ENCODE data around the gene SASH1. TPM values are rescaled to one million over a fixed set of nuclear protein-coding genes. Genes with fewer than 3 reads are reported as not detected.
"Not testable (repeated sequence)": the region's sequence is repeated elsewhere in the genome, so short reads cannot be mapped to it uniquely, and the experiment has no call there.

The SASH1 gene
- polyA plus RNA-seq, 4 donors: 29.4 to 32.6 (median 31.1) TPM

DNA sequence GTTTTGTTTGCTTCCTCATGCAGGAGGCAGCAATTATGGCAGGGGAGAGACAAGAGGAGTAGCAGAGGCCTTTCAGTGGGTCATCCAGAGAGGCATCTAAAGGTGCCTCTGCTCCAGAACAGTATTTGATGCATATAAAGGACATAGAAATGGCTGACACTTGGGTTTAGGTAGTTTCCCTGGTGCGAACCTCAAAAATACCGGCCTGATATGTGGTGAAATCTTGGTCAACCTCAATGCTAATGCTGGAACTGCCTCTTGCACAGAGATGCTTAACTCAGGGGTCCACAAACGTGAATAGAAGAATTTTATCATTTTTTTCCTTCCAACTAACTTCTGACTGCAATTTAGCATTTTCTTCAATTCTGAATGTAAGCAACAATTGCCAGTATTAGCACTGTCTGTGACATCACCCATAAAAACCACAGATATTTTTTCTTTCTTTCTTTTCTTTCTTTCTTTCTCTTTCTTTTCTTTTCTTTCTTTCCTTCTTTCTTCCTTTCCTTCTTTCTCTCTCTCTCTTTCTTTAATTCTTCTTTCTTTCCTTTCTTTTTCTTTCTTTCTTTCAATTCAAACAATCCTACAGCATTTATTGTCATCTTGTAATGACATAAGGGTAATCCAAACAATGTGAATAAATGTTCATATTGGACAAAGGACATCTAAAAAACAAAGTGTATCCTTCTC, 224.2 kb downstream of the SASH1 start:
- no peak for DNase-seq (ENCODE audit: low read depth in 4 of 4, low spot score in 3 of 4)

DNA sequence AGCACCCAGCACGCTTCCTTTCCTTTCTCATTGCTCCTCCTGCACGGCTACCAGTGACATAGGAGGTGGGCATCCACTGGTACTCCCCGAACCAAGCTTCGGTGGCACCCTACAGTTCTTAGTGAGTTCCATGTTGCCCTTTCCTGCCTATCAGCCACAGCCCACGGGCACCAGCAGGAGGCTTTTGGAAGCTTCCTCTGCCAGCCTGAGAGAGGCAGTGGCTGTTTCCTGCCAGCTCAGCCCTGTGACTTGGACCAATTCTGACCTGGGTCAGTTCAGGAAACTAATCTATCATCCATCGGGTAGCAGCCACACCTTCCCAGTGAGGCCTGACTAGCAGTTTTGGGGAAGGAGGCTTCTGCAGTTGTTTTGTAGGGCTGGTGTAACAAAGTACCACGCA, 227.8 kb downstream of the SASH1 start:
- no peak for DNase-seq (ENCODE audit: low read depth in 4 of 4, low spot score in 3 of 4)

DNA sequence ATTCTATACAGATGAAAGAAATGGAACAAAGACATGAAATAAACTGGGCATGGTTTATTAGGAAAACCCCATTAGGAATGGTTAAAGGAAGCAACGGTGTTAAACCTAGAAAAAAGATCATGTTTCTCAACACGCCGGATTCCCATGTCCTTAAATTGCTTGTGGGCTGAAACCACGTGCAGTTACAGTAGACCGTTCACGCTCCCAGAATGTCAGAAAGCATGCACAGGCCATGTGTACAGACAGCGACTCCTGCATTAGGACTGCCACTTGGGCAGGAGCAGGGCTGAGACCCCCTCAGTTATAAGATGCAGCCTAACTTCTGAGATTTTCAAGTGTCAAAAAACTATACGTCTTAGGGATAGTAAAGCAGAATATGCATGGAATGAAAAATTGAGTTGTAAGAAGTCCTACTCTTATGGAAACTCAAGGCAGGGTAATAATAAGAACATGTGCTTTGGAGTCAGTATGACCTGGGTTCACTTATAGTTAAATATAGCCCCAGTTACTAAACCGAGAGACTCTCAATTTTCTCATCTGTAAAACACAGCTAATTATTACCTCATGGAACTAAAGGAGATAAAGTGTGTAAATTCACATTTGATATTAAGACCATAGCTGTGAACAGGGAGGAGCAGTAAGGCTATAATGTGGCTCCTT, 230.2 kb downstream of the SASH1 start:
- DNase-seq (ENCODE audit: low read depth in 4 of 4, low spot score in 3 of 4): no peak

DNA sequence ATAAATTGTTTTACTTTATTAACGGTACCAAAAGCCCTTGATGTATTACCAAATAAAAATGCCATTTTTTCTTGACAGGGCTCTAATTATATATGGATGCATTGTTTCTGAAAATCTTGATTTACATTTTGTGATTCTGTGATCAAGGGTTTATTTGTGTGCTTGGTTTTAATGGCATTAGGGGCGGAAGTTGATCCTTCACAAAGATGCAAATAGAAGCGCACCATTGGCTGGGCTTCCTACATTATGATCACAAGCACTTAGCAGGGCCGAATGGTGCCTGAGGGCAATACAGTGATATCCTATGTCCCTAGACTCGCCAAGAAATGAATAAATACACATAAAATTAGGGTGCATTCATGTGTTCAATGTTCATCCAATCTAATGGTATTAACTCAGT, 231.3 kb downstream of the SASH1 start:
- no peak for DNase-seq (ENCODE audit: low read depth in 4 of 4, low spot score in 3 of 4)

DNA sequence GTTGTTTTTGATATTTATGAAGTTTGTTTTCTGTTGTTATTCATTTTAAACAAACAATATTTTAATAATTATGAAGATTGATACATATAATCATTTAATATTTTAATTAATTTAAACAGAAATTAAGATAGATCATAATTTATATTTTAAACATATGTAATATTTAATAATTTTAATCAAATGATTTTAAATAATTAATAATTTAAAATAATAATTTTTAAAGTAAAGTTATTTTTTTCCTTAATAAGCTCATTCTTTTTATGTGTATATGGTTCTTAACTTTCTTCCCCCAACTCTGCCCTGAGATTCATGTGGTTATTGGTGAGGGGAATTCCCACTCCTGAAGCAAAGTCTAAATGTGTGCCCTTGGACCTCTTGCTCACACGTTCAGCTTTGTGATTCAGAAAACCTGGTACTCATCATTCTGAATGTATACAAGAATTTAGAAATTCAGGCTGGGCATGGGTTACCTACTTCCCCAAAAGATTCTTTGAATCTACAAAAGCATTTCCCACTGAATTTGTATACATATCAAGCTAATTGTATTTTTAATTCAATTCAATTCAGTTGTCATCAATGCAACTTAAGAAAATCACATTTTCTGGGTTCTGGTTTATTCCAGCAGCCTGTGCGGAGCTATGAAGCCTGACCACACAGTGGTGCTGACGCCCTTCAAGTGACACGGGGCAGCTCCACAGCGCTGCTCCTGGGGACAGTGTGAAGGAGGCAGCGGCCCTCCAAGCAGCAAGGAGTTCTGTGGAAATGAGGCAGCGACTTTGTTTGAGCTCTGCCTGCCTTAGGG, 235.2 kb downstream of the SASH1 start:
- peak; percentile 51 to 63 (median 59) for DNase-seq (ENCODE audit: low read depth in 4 of 4, low spot score in 3 of 4)

DNA sequence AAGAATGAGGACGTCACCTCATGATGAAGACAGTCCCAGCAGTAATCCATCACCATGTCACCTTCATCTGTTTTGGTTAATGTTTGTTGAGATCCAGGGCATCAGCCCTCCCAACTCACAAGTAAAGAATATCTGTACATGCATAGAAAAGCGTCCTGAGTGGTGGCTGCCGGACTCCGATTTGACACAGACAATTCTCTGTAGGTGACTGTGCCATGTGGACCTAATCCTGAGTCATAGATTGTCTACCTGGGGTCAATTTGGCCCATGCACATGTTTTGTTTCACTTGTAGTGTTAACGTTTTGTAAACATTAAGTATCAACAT, 235.8 kb downstream of the SASH1 start:
- no peak for DNase-seq (ENCODE audit: low read depth in 4 of 4, low spot score in 3 of 4)

DNA sequence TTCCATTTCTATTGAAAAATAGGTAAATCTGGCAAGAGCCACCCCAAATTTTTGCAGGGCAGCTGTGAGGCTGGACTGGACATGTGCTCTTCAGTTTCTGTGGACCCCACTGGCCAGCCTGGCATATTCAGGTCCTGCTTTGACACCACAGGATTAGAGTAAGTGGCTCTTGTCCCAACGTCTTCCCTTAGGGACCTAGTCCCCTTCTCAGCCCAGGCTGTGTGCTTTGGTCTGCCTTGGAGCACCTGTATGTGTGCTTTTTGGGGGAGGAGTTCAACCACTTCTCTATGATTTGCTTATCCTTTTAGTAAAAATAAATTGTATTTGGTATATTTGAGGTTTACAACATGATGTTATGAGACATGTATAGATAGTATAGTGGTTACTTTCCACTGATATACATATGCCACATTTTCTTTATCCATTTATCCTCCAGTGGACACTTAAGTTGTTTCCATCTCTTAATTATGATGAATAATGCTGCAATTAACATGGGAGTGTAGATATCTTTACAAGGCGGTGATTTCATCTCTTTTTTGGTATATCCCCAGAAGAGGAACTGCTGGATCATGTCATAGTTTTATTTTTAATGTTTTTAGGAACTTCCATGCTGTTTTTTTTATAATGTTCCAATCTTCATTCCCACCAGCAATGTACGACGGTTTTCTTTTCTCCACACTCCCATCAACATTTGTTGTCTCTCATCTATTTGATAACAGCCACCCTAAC, 236.4 kb downstream of the SASH1 start:
- no peak for DNase-seq (ENCODE audit: low read depth in 4 of 4, low spot score in 3 of 4)

DNA sequence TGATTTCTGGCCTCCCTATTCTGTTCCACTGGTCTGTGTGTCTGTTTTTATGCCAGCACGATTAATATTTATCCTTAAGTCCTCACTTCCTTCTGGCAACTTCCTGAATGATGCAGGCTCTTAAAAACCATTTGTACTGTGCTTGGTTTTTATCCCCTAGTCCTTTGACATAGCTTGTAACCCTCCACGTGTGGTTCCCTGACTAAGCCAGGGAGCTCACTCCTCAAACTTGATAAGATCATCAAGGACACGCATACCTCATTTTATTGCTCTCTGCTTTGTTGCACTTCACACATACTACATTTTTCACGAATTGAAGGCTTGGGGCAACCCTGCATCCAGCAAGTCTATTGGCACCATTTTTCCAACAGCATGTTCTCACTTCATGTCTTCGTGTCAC, 237.8 kb downstream of the SASH1 start:
- no peak for DNase-seq (ENCODE audit: low read depth in 4 of 4, low spot score in 3 of 4)

DNA sequence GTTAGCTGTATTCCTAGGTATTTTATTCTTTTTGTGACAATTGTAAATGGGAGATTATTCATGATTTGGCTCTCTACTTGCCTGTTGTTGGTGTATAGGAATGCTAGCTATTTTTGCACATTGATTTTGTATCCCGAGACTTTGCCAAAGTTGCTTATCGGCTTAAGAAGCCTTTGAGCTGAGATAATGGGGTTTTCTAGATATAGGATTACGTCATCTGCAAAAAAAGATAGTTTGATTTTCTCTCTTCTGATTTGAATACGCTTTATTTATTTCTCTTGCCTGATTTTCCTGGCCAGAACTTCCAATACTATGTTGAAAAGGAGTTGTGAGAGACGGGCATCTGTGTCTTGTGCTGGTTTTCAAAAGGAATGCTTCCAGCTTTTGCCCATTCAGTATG, 241.0 kb downstream of the SASH1 start:
- no peak for DNase-seq (ENCODE audit: low read depth in 4 of 4, low spot score in 3 of 4)

DNA sequence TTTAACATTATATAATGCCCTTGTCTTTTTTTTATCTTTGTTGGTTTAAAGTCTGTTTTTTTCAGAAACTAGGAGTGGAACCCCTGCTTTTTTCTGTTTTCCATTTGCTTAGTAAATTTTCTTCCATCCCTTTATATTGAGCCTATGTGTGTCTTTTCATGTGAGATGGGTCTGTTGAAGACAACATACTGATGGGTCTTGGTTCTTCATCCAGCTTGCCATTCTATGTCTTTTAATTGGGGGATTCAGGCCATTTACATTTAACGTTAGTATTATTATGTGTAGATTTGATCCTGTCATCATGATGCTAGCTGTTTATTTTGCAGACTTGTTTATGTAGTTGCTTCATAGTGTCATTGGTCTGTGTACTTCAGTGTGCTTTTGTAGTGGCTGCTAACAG, 243.0 kb downstream of the SASH1 start:
- DNase-seq (ENCODE audit: low read depth in 4 of 4, low spot score in 3 of 4): not testable (repeated sequence)

DNA sequence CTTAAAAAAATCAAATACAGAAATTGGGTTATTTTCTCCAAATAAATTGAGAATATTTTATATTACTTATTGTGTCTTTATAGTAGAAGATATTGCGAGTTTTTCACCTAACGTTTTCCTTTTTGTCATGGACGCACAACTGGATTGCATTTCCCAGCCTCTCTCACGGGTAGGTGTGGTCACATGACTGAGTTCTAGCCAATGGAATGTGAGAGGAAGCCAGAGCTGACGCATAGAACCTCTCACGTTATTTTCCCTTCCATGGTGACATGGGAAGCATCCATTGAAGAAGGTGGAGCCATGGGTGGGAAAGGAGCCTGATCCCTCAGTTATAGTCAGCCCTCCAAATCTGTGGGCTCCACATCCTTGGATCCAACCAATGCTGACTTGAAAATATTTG, 248.2 kb downstream of the SASH1 start:
- DNase-seq (ENCODE audit: low read depth in 4 of 4, low spot score in 3 of 4): no peak

DNA sequence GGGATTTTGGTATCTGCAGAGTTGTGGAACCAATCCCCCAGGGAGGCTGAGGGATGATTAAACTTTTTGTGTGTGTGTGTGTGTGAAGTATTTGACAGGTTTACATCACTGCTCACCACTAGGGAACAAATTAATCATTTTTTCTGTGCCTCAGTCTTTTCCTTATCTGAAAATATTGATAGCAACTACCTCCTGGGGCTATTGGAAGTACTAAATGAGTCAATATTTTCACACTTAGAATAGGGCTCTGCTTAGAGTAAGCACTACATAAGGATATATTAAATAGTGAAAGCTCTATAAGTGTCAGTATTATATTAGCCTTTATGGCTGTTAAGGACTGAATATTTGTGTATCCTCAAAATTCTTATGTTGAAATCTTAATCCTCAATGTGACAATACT, 249.0 kb downstream of the SASH1 start:
- DNase-seq (ENCODE audit: low read depth in 4 of 4, low spot score in 3 of 4): no peak

DNA sequence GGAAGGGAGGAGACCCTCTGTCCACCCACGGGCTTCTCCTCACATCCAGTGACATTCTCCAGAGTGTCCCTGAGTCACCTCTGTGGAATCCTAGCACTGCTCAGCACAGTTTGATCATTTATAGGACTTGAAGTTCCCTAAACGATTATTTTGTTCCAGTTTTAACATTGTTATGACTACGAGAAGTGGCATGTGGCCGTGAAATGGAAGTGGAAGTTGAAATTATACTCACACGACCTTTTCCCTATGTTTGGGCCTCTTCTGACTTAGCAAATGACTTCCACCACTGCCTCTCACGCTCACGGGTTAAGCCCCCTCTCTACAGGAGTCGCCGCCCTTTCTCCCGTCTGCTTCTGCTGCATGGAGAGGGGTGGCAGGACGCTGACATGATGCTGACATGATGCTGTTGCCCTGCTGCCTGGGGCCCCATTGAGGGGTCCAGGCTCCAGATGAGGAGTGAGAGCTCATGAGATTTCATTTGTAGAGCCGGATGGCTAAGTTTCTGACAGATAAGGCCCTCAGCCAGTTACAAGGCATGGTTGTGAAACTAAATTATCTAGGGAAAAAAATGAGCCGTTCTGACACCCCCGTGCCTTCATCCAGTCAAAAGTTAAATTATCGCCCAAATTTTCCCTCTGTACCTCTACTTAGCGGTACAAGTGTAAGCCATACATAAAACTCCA, 250.6 kb downstream of the SASH1 start:
- no peak for DNase-seq (ENCODE audit: low read depth in 4 of 4, low spot score in 3 of 4)

DNA sequence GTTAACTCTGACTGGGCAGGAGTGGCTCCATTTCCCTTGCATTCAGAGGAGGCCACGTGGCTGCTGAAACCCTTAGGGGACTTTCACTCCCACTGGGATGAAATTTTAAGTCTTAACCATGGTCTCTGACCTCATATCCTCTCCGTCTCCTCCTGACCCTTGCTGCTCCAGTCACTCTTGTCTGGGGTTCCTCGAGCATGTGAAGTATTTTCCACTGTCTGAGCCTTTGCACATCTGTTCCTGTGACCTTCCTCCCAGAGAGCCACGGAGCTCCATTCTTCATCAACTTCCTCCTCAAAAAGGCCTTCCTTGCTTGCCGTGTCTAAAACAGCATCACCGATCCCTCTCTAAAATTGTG, 251.2 kb downstream of the SASH1 start:
- DNase-seq (ENCODE audit: low read depth in 4 of 4, low spot score in 3 of 4): no peak

DNA sequence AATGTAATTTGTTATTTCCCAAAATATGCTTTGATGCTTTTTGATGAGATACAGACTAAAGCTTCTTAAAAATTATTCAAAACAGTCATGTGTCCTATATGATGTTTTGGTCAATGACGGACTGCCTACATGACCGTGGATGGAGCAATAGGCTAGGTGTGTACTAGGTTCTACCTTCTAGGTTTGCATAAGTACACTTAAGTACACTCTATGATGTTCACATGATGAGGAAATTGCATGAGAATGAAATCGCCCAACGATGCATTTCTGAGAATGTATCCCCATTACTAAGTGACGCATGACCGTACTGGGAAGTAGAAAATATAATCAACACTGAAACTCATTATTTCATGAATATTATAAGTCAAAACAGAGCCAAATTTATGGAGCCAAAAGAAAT, 252.9 kb downstream of the SASH1 start:
- no peak for DNase-seq (ENCODE audit: low read depth in 4 of 4, low spot score in 3 of 4)

DNA sequence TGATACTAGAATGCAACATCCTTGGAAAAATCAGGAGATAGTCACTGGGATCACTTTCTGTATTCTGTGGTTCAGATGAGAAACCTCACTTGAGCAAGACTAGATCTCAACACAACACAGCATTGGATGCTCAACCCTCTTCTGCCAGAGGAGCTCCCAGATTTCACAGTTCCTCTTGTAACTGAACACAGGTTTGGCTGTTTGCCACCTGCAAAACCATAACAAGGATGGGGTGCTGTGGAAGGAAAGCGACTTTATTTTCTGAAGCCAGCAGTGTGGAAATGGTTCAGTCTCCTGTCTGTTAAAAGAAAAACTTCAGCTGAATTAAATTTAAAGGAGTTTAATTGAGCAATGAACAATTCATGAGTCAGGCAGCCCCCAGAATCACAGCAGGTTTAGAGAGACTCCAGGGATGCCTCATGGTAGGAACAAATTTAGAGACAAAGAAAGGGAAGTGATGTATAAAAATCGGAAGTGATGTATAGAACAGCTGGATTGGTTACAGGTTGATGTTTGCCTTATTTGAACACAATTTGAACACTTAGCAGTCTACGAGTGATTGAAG, 254.3 kb downstream of the SASH1 start:
- DNase-seq (ENCODE audit: low read depth in 4 of 4, low spot score in 3 of 4): no peak

DNA sequence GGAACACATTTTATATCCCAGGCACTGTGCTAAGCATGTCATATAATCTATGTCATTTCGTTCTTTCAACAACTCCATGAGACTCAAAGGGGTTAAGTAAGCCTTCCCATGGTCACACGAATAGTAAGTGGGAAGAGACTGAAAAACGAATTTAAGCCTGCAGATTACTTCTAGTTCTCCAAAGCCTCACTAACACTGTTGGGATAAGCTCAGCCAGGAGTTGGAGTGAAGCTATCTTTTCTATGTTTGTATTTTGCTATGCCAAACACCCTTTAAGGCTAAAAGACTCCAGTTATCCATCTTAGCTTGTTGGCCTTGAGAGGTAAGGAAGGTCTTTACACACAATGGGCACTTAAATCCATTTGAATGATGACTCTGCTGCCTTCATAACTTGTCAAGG, 256.1 kb downstream of the SASH1 start:
- DNase-seq (ENCODE audit: low read depth in 4 of 4, low spot score in 3 of 4): no peak

DNA sequence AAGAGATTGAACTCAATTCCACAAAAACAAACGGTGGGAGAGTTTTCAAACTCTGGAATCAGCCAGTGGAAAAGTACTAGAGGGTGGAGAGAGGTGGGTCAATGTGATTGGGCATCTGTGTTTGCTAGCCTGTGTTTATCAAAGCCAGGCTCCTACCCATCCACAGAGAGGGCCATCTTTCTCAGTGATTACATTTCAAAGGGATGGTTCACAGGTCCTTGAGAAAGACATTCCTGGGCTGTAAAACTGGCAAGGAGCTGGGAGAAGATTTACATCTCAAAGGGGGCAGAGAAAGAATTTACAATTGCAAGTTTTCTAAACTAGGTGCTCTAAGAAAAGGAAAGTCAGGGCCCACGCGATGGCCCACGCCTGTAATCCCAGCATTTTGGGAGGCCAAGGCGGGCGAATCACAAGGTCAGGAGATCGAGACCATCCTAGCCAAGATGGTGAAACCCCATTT, 257.4 kb downstream of the SASH1 start:
- peak in 2 of 4 donors; percentile 7 to 29 for DNase-seq (ENCODE audit: low read depth in 4 of 4, low spot score in 3 of 4)
